Activated T-helper 1 cell treated with anti-CD3 and anti-CD28 coated beads, Interleukin-2, amount 50 U/mL, for 16 hours (primary cell): Measurements from ENCODE around the gene YTHDF1.

Source experiments
- DNase-seq, 2 donors: peaks; one replicate each; pipeline ENCODE4 v3.0.0-alpha.2; 2020; ENCODE audit warnings: low read depth in 1 of 2, low spot score in 1 of 2

Gene YTHDF1

GRCh38 chr20:63186528-63187316, 29.2 kb downstream of the YTHDF1 start:
- DNase-seq = no peak

DNA sequence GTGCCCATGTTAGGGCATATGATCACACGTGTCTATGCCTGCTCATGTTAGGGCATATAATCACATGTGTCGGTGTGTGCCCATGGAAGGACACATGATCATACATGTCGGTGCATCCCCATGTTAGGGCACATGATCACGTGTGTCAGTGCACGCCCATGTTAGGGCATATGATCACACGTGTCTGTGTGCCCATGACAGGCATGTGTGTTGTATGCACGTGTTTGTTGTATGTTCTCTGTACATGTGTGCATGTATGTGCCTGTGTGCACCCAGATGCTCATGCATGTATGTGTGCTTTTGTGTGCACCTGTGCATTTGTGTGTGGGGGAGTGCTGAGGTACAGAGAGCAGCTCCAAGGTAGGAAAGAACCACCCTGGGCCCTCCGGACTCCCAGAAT, 29.8 kb downstream of the YTHDF1 start:
- DNase-seq = no peak

DNA sequence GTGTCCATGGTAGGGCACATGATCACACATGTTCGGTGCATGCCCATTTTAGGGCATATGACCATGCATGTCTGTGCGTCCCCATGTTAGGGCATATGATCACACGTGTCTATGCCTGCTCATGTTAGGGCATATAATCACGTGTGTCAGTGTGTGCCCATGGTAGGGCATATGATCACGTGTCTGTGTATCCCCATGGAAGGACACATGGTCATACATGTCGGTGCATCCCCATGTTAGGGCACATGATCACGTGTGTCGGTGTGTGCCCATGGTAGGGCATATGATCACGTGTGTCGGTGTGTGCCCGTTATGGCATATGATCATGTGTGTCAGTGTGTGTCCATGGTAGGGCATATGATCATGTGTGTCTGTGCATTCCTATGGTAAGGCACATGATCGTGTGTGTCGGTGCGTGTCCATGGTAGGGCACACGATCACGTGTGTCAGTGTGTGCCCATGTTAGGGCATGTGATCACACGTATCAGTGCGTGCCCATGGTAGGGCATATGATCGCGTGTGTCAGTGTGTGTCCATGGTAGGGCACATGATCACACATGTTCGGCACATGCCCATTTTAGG, 30.6 kb downstream of the YTHDF1 start:
- DNase-seq = no peak

DNA sequence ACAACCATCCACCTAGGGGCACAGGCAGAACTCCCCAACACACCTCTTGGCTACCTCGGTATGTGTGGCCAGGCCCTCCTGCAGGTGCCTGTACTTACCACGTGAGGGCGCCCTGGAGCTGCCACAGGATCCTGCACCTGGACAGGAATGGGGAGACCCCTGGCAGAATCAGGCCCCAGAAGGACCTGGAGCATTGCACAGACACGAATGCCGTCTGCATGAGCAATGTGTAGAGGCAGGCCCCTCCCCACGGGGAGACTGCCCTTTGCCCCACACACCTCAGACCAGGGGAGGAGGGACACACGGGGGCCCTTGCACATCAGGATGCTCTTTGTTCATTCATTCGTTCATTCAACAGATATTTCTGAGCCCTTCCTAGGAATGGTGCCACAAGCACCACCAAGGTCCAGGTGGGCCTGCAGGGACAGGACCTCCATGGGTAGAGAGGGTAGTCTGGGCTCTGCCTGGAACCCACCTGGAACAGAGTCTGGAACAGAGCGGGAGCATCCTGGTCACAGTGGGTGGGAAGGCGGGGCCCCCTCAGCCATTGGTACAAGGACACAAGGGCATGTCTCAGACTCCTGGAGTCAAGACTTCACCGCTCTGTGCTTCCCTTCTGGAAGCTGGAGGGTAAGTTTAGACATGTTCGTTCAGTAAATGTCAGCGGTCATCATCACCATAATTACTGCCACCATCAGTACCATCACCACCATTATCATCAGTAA, 32.3 kb downstream of the YTHDF1 start:
- peak; percentile 23 to 26 for DNase-seq

DNA sequence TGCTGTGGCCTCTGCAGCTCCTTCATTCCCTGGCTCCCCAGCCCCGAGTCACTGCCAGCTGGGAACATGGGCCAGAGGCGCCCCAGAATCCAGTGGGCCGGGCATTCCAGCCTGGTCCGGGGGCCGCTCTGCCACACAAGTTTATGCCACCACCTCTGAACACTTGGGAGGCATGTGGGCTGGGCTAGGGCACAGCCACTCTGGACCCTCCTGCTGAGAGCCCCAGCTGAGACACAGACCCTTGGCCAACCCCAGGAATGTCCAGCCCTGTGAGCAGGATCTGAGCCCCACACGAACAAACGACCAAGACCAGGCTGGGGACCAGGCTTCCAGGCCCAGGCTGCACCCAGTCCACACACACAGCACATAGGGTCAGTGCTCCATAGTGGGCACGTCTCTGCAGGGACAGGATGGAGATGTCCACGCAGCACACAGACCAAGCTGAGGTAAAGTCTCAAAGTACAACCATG, 33.0 kb downstream of the YTHDF1 start:
- DNase-seq = no peak

- no peak for DNase-seq
Observed at GRCh38 chr20:63182425-63182824, 33.5 kb downstream of the YTHDF1 start.

- no peak for DNase-seq
Observed at GRCh38 chr20:63181226-63181625, 34.7 kb downstream of the YTHDF1 start.

- DNase-seq = no peak
Observed at GRCh38 chr20:63180569-63181185, 35.3 kb downstream of the YTHDF1 start.

GRCh38 chr20:63179687-63180568, 36.0 kb downstream of the YTHDF1 start:
- no peak for DNase-seq

GRCh38 chr20:63178889-63179686, 36.8 kb downstream of the YTHDF1 start:
- DNase-seq = peak; percentile 38 to 52

DNA sequence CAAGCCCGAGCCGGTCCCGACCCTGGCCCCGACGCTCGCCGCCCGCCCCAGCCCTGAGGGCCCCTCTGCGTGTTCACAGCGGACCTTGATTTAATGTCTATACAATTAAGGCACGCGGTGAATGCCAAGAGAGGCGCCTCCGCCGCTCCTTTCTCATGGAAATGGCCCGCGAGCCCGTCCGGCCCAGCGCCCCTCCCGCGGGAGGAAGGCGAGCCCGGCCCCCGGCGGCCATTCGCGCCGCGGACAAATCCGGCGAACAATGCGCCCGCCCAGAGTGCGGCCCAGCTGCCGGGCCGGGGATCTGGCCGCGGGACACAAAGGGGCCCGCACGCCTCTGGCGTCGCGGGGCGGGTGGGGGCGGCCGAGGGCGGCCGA, 37.5 kb downstream of the YTHDF1 start:
- DNase-seq = no peak

DNA sequence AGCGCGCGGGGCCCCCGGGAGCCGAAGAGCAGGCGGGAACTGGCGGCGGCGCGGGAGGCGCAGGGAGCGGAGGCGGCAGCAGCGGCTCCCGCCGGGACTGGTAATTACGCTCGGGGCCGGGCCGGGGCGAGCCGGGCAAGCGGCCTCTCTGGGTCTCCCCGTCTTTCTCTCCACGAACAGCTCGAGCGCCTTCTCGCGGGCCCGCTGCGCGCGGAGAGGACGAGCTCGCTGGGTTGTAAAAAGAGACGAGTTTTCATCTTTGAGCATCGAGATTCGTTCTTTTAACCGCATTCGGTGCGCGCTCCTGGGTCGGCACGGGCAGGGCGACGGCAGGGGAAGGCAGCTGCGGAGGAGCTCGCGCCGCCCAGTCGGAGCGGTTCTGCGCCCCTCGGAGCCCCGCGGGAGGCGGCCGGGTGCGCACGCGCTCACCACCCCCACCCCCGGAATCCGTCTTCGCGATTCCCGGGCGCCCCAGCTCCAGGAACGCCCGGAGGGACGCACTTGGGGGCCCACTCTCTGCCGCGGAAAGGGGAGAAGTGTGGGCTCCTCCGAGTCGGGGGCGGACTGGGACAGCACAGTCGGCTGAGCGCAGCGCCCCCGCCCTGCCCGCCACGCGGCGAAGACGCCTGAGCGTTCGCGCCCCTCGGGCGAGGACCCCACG, 38.0 kb downstream of the YTHDF1 start:
- DNase-seq = no peak

GRCh38 chr20:63177134-63177784, 38.7 kb downstream of the YTHDF1 start:
- no peak for DNase-seq

DNA sequence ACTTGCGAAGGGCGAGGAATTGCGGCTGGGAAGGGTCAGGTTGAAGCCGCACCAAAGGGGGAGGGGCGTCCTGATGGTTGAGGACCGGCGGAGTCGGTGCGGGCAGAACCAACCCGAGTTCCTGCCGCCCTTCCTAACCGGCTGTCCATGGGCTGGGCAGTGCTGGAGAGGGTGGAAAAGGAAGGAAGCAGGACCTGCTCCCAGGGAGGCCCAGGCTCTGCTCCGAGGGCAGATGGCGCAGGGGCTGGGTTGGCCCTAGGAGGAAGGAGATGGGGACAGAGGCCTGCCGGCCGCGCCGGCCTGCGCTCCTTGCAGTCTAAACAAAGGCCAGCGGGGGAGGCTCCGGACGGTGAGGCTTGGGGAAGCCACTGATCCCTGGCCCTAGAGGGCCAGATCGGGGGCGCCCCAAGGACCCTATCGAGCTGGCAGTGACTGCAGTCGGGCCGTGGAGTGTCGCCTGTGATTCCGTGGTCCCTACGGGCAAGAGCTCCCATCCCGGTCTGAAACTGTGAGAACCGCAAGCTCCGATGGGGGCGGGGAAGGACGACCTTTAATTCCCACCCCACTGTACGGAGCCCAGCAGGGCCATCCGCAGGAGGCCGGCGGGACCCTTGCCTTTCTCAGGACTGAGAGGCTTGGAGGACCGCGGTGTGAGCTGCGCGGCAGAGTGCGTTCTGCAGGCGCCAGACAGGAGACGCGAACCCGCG, 39.4 kb downstream of the YTHDF1 start:
- DNase-seq = no peak

GRCh38 chr20:63176034-63176426, 39.9 kb downstream of the YTHDF1 start:
- no peak for DNase-seq

- no peak for DNase-seq
Observed at GRCh38 chr20:63175038-63175895, 40.7 kb downstream of the YTHDF1 start.

- no peak for DNase-seq
Observed at GRCh38 chr20:63174309-63175037, 41.5 kb downstream of the YTHDF1 start.
